Adrenal gland (tissue), 12 donors: ENCODE measurements around the gene FBXW8. TPM values are rescaled to one million over a fixed set of nuclear protein-coding genes. Genes with fewer than 3 reads are reported as not detected.

Source experiments
- DNase-seq, 7 donors: peaks; one replicate each; pipeline ENCODE4 v3.0.0-alpha.2; 2019 to 2020
- H3K27ac ChIP-seq, 5 donors: fragments of 200-600 bp; sonication (generic) in 4 of 5; 1 replicate in 3 of 5; 2 replicates in 2 of 5; pipeline versions ENCODE4 v1.5.1 to v1.8.0; 2016 to 2020; ENCODE audit warnings: mild to moderate bottlenecking in 1 of 5
- H3K27me3 ChIP-seq: fragments of 200-600 bp; 2 replicates; pipeline ENCODE4 v1.8.0; 2021
- H3K36me3 ChIP-seq, 2 donors: fragments of 200-600 bp; replicated peaks in 1 of 2; 1 replicate in 1 of 2; 2 replicates in 1 of 2; pipeline versions ENCODE4 v1.5.1 to v1.8.0; 2018 to 2022
- H3K4me1 ChIP-seq, 2 donors: fragments of 200-600 bp; replicated peaks in 1 of 2; 1 replicate in 1 of 2; 2 replicates in 1 of 2; pipeline versions ENCODE4 v1.5.1 to v1.8.0; 2018 to 2021
- H3K4me3 ChIP-seq, 4 donors: fragments of 200-600 bp; sonication (generic) in 3 of 4; one replicate each; pipeline ENCODE4 v1.5.1; 2016 to 2018
- H3K9me3 ChIP-seq, 3 donors: fragments of 200-600 bp; sonication (generic) in 1 of 3; replicated peaks in 1 of 3; 1 replicate in 2 of 3; 2 replicates in 1 of 3; pipeline versions ENCODE4 v1.5.1 to v1.8.0; 2016 to 2021
- POLR2A ChIP-seq, 2 donors: fragments of 450-650 bp; IDR thresholded peaks; one replicate each; pipeline ENCODE4 v1.6.1; 2017; ENCODE audit warnings: antibody characterized with exemption in 2 of 2, mild to moderate bottlenecking in 2 of 2, moderate library complexity in 1 of 2
- WGBS, 4 donors: extraction: QIAGEN DNeasy Blood & Tissue Kit in 2 of 4; methylation state at CpG; one replicate each; pipeline versions ENCODE4 v1.1.5 to v1.1.7; 2013 to 2017; 5-methylcytosine and 5-hydroxymethylcytosine counted together
- intact Hi-C, 2 donors: fragments of 100-400 bp; cut with DNase I; formaldehyde crosslinking; loops; one replicate each; pipeline versions ENCODE4 v1.14.1 to v1.15.0; 2022 to 2023
- polyA plus RNA-seq, 3 donors: library from polyadenylated mRNA; stranded (reverse); fragments of 200-250 nt in 2 of 3; fragments of 350-450 nt in 1 of 3; fragmentation: Illumina TruSeq in 1 of 3; extraction: RNeasy Lipid Tissue Mini Kit (QIAGEN cat#74804) in 1 of 3; gene quantifications; one replicate each; pipeline ENCODE4 v1.2.3, GENCODE V29; 2013 to 2014
- total RNA-seq, 9 donors: library from RNA; depleted of rRNA in 4 of 9; stranded (reverse); fragments of >200 nt in 4 of 9; fragments of 120-200 nt in 1 of 9; fragmentation: NEBNext Ultra II Directional in 1 of 9; extraction: Animal tissue kit (Norgen Biotek cat#: 25700) in 1 of 9; gene quantifications; one replicate each; pipeline versions ENCODE4 v1.1.0 to v1.2.4, GENCODE V29; 2013 to 2023
- TF ChIP-seq, protein P1 (sequence below), 6 experiments: fragments of 450-650 bp in 4 of 6; fragments of 200-600 bp in 2 of 6; sonication (generic) in 1 of 6; IDR thresholded peaks; 1 replicate in 5 of 6; 2 replicates in 1 of 6; pipeline versions ENCODE4 v1.5.1 to v1.8.0; 2016 to 2021; ENCODE audit warnings: antibody characterized with exemption in 6 of 6, mild to moderate bottlenecking in 2 of 6, moderate library complexity in 1 of 6
- donor health status: healthy with polysubstance abuse.
- donor health status: Bipolar disorder and iron deficiency.
- donor health status: DM: yes; HTN: yes; CAD: no.
- donor health status: DM: no; HTN: no; CAD: no.
- donor health status: DM: no; HTN: no; CAD: no.
- donor health status: DM: yes; HTN: yes; CAD: no.

The FBXW8 gene
- total and polyA plus RNA-seq, 12 donors = 2.9 to 19.1 (median 14.3) TPM

DNA sequence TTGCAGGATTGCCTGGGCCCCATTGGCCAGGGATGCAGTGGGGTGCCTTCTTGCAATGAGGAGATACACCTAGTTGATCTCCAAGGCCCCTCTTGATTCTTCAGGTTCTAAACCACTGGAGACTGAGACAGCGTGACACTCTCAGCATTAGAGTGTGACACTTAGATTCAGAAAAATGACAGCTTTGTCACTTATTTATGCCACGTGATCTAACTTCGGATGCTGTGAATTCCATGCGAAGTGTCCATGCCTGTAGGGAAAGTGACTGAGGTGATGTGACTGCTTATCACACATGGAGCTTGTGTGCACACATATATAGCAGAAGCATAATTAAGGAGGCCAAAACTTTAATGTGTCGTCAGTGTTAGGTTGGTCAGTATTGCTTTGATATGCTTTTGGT is 30.4 kb downstream of the FBXW8 start:
- H3K9me3 ChIP-seq = peaks cover 0 to 8% (median 0%) of the 10 kb centered on the region in 3 donors
- TF ChIP-seq, protein P1, sequence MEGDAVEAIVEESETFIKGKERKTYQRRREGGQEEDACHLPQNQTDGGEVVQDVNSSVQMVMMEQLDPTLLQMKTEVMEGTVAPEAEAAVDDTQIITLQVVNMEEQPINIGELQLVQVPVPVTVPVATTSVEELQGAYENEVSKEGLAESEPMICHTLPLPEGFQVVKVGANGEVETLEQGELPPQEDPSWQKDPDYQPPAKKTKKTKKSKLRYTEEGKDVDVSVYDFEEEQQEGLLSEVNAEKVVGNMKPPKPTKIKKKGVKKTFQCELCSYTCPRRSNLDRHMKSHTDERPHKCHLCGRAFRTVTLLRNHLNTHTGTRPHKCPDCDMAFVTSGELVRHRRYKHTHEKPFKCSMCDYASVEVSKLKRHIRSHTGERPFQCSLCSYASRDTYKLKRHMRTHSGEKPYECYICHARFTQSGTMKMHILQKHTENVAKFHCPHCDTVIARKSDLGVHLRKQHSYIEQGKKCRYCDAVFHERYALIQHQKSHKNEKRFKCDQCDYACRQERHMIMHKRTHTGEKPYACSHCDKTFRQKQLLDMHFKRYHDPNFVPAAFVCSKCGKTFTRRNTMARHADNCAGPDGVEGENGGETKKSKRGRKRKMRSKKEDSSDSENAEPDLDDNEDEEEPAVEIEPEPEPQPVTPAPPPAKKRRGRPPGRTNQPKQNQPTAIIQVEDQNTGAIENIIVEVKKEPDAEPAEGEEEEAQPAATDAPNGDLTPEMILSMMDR (IDR thresholded peaks at IDR 0.05) = no peak
- no peak for TF ChIP-seq POLR2A (IDR thresholded peaks at IDR 0.05)
- H3K27ac ChIP-seq = no peak overlapping the region
- no peak for DNase-seq
- 99% methylated on average over 5 of the region's 5 CpGs for WGBS, 4 donors
- no peak overlapping the region for H3K4me3 ChIP-seq
- H3K27me3 ChIP-seq = no peaks in the 10 kb centered on the region
- peaks cover 0 to 5% of the 10 kb centered on the region in 2 donors for H3K4me1 ChIP-seq
- intact Hi-C loops = no loop called here
- H3K36me3 ChIP-seq = no peaks in the 10 kb centered on the region

DNA sequence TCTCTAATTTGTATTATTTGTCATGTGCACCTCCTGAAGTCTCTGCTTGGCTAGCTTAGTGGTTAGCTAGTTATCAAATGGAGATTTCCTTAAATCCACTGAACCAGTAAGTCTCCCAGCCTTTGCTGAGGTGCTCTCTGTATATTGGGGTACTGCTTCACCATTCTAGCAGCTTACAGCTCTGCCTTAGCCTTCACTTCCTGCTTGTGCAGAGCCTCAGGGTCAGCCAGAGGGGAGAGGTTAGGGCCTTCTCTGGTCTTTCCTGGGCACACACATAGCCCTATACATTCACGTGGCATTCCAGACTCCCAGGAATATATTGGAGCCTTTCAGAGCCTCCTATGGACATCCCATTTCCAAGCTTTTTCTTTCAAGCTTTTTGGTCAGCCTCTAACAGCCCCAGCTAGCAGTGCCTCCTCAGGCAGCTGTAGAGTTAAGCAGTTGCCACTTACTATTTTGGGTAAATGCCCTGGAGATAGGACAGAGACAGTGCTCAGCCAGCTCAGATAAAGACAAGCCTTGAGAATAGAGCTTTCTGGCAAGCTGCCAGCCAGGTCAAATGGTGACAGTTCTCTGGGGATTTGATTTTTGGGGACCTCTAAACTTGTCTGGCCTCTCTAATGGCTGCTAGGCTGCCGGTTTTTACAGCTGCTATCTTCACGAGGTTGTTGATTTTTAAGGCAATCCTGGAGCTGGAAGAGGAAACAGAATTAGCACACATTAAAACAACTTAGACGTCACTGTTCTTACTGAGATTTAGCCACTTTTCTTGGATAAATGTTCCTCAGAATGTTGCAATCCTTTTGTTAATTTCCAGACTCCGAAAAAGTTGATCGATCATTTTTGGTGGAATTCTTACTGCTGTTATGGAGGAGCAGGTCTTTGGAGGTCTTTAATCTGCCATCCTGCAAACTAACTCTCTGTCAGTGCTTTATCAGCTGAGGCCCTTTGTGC is 32.9 kb downstream of the FBXW8 start:
- Histone ChIP-seq H3K4me1 (peaks cover 0 to 5% of the 10 kb centered on the region in 2 donors), H3K9me3 (peaks cover 0 to 8% (median 0%) of the 10 kb centered on the region in 3 donors), H3K27ac (peak overlapping the region in 1 of 5 donors; percentile 1), H3K27me3 (no peaks in the 10 kb centered on the region), H3K4me3 (no peak overlapping the region), H3K36me3 (no peaks in the 10 kb centered on the region)
- intact Hi-C loops = no loop called here
- no peak for TF ChIP-seq POLR2A (IDR thresholded peaks at IDR 0.05)
- TF ChIP-seq, protein P1 (IDR thresholded peaks at IDR 0.05) = no peak
- peak; percentile 27 to 73 (median 36) for DNase-seq
- WGBS, 4 donors = 70 to 80% (median 77%) methylated on average over 6 of the region's 6 CpGs

DNA sequence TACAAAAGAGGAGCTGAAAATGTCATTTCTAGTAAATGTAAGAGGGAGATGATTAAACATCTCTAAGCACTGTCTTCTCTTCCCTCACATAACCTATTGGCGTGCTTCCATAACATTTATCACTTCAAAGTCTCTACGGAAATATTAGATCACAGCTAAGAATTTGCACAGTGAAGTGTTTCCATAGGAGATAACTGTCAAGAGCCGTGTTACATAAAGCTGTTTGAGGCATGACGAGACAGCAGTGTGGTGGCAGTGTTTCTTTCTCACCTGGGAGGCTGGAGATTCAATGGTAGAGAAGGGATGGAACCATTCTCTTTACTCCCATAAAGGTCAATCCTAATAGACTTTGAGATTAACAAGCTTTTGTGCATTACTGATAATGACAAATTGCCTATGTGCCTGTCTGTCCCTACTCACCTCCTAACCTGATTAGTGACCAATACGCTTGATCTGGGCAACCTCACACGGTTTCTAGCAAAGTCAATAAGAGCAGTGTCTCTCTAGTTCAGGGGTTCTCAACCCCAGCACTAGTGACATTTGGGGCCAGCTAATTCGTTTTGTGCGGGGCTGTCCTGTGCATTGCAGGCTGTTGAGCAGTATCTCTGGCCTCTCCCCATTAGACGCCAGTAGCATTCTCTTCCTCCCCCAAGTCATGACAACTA is 35.3 kb downstream of the FBXW8 start:
- WGBS, 4 donors = 82 to 87% (median 82%) methylated on average over 9 of the region's 9 CpGs
- no peak for DNase-seq
- Histone ChIP-seq H3K36me3 (no peaks in the 10 kb centered on the region), H3K27ac (no peak overlapping the region), H3K4me1 (peaks cover 0 to 5% of the 10 kb centered on the region in 2 donors), H3K9me3 (peaks cover 0 to 8% (median 0%) of the 10 kb centered on the region in 3 donors), H3K27me3 (no peaks in the 10 kb centered on the region), H3K4me3 (no peak overlapping the region)
- TF ChIP-seq POLR2A (IDR thresholded peaks at IDR 0.05) = no peak
- TF ChIP-seq, protein P1 (IDR thresholded peaks at IDR 0.05) = no peak
- intact Hi-C loops = no loop called here

DNA sequence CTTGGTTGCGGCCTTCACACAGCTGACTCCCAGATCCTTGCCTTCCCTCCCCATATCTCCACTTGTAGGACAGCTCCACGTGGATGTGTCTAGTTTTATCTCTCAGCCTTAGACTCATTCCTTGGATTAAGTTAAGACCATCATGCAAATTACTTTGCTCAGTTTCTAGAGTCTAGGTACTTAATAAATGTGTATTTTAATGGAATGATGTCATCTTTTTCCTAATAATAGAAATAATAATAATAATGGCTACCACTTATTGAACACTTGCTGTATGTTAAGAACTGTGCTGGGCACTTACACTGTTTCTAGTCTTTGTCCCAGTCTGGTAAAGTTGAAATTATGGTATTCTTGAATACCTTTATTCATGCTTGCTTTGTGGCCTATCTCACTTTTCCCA is 37.5 kb downstream of the FBXW8 start:
- Histone ChIP-seq H3K4me3 (no peak overlapping the region), H3K4me1 (peaks cover 0 to 5% of the 10 kb centered on the region in 2 donors), H3K36me3 (no peaks in the 10 kb centered on the region), H3K27ac (no peak overlapping the region), H3K9me3 (peaks cover 0 to 3% (median 0%) of the 10 kb centered on the region in 3 donors), H3K27me3 (no peaks in the 10 kb centered on the region)
- TF ChIP-seq, protein P1 (IDR thresholded peaks at IDR 0.05) = no peak
- no peak for TF ChIP-seq POLR2A (IDR thresholded peaks at IDR 0.05)
- peak in 2 of 7 donors; percentile 8 to 15 for DNase-seq
- intact Hi-C loops = no loop called here
- 42 to 60% (median 52%) methylated on average over 2 of the region's 2 CpGs for WGBS, 4 donors
